ENCODE results near the gene AGR3. TPM values are rescaled to one million over a fixed set of nuclear protein-coding genes. Genes with fewer than 3 reads are reported as not detected.

The AGR3 gene
- total RNA-seq, 1 donor from 2014 or later, result not detected

DNA sequence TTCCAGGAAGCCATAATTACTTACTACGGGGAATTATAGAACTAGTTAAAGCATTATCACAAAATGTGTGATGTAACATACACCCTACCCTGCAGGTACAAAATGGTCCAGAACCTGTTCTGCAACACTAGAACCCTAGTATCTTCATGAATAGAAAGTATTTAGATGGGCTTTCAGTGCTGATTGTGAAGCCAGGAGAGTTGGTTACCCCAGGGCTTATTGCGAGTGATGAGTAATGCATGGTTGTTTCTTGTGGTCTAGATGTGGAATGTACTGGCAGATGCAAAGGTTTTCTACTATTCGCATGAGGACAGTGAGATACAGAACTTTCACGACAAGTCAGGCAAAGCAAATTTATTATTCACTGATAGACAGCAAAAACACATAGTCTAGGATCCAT, 33.6 kb upstream of the AGR3 start:
- DNase-seq (ENCODE audit: low spot score), result no peak
- Histone ChIP-seq H3K9ac (no peak overlapping the region), H3F3A (ENCODE audit: low read depth) (no peaks in the 10 kb centered on the region), H2AFZ (replicated peaks) (no peak overlapping the region), H3K4me2 (no peak overlapping the region), H3K36me3 (no peaks in the 10 kb centered on the region), H4K20me1 (ENCODE audit: low read depth) (no peaks in the 10 kb centered on the region), H3K4me1 (peaks cover 15% of the 10 kb centered on the region), H3K79me2 (ENCODE audit: low read depth) (no peaks in the 10 kb centered on the region), H3K27ac (no peak overlapping the region), H3K27me3 (no peaks in the 10 kb centered on the region), H3K4me3 (no peak overlapping the region), H3K9me3 (ENCODE audit: low read depth) (no peaks in the 10 kb centered on the region)
- Mint-ChIP-seq H3K36me3 (peaks cover 5% of the 10 kb centered on the region), H3K27me3 (ENCODE audit: insufficient read depth, low read depth) (peaks cover 2% of the 10 kb centered on the region), H3K4me1 (peaks cover 29% of the 10 kb centered on the region), H3K9me3 (peaks cover 32% of the 10 kb centered on the region), H3K27ac (peak overlapping the region; percentile 90), H3K4me3 (no peak overlapping the region)
- TF ChIP-seq EZH2 (IDR thresholded peaks at IDR 0.05) (no peak), EZH2phosphoT487 (IDR thresholded peaks at IDR 0.05) (no peak)
- TF ChIP-seq, protein P1, sequence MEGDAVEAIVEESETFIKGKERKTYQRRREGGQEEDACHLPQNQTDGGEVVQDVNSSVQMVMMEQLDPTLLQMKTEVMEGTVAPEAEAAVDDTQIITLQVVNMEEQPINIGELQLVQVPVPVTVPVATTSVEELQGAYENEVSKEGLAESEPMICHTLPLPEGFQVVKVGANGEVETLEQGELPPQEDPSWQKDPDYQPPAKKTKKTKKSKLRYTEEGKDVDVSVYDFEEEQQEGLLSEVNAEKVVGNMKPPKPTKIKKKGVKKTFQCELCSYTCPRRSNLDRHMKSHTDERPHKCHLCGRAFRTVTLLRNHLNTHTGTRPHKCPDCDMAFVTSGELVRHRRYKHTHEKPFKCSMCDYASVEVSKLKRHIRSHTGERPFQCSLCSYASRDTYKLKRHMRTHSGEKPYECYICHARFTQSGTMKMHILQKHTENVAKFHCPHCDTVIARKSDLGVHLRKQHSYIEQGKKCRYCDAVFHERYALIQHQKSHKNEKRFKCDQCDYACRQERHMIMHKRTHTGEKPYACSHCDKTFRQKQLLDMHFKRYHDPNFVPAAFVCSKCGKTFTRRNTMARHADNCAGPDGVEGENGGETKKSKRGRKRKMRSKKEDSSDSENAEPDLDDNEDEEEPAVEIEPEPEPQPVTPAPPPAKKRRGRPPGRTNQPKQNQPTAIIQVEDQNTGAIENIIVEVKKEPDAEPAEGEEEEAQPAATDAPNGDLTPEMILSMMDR (IDR thresholded peaks at IDR 0.05), result no peak

DNA sequence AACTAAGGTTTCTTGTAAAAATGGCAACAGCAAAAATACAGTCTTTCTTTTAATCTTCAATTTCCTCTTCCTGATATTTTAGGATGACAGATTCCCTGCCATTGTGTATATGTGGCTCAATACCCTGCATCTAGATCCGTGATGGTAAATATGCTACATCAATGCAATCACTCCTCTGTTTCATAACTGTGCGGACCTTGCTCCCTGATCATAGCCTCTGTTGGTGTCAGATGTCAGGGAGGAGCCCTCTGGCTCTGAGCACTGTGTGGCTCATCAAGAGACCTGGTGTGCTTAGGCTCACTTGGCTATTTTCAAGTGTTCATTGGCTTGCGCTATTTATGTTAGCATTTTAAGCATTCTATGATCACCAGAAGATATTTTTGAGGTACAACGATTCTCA, 33.0 kb upstream of the AGR3 start:
- H3K27me3 ChIP-seq, result no peaks in the 10 kb centered on the region
- H3K4me2 ChIP-seq, result no peak overlapping the region
- H3K4me3 ChIP-seq, result no peak overlapping the region
- Mint-ChIP-seq H3K27me3 (ENCODE audit: insufficient read depth, low read depth) (peaks cover 2% of the 10 kb centered on the region), H3K27ac (no peak overlapping the region), H3K9me3 (peaks cover 31% of the 10 kb centered on the region), H3K36me3 (peaks cover 5% of the 10 kb centered on the region), H3K4me1 (peaks cover 29% of the 10 kb centered on the region), H3K4me3 (no peak overlapping the region)
- TF ChIP-seq EZH2 (IDR thresholded peaks at IDR 0.05) (no peak), EZH2phosphoT487 (IDR thresholded peaks at IDR 0.05) (no peak)
- TF ChIP-seq, protein P1 (IDR thresholded peaks at IDR 0.05), result no peak
- no peaks in the 10 kb centered on the region for H3K79me2 ChIP-seq (ENCODE audit: low read depth)
- H3K4me1 ChIP-seq, result peaks cover 15% of the 10 kb centered on the region
- H2AFZ ChIP-seq (replicated peaks), result no peak overlapping the region
- H3K36me3 ChIP-seq, result no peaks in the 10 kb centered on the region
- no peaks in the 10 kb centered on the region for H3F3A ChIP-seq (ENCODE audit: low read depth)
- H3K27ac ChIP-seq, result no peak overlapping the region
- no peak overlapping the region for H3K9ac ChIP-seq
- H4K20me1 ChIP-seq (ENCODE audit: low read depth), result no peaks in the 10 kb centered on the region
- no peaks in the 10 kb centered on the region for H3K9me3 ChIP-seq (ENCODE audit: low read depth)
- DNase-seq (ENCODE audit: low spot score), result no peak

DNA sequence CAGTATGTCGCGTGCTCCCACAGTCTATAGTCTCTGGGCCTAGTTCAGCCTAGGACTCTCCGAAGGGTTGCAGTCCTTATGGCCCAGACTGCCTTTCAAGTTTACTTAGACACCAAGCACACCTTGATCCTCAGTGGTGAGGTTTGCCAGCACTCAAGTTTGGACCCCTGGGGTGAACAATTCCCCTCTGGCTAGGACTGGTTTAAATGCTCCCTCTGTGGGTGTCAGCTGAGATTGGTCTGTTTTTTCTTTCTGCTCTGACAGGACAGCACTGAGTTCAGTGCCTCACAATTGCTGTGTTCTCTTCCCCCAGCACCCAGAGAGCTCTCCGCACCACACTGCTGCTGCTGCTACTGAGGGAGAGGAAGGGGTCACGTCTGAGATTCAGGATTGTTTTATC, 31.9 kb upstream of the AGR3 start:
- peaks cover 30% of the 10 kb centered on the region for H3K9me3 Mint-ChIP-seq
- no peak overlapping the region for H3K4me2 ChIP-seq
- H3K4me1 Mint-ChIP-seq, result peaks cover 28% of the 10 kb centered on the region
- H3K9me3 ChIP-seq (ENCODE audit: low read depth), result no peaks in the 10 kb centered on the region
- H3K27me3 Mint-ChIP-seq (ENCODE audit: insufficient read depth, low read depth), result peaks cover 2% of the 10 kb centered on the region
- TF ChIP-seq, protein P1 (IDR thresholded peaks at IDR 0.05), result no peak
- no peak overlapping the region for H3K4me3 ChIP-seq
- H3K4me1 ChIP-seq, result peaks cover 15% of the 10 kb centered on the region
- no peak overlapping the region for H3K4me3 Mint-ChIP-seq
- no peak overlapping the region for H3K27ac Mint-ChIP-seq
- no peaks in the 10 kb centered on the region for H3F3A ChIP-seq (ENCODE audit: low read depth)
- no peak for DNase-seq (ENCODE audit: low spot score)
- H3K79me2 ChIP-seq (ENCODE audit: low read depth), result no peaks in the 10 kb centered on the region
- peaks cover 4% of the 10 kb centered on the region for H3K36me3 Mint-ChIP-seq
- H4K20me1 ChIP-seq (ENCODE audit: low read depth), result no peaks in the 10 kb centered on the region
- H3K27me3 ChIP-seq, result no peaks in the 10 kb centered on the region
- no peak overlapping the region for H3K9ac ChIP-seq
- H2AFZ ChIP-seq (replicated peaks), result no peak overlapping the region
- no peak overlapping the region for H3K27ac ChIP-seq
- no peaks in the 10 kb centered on the region for H3K36me3 ChIP-seq

Data from neural progenitor cell (in vitro differentiated cells).